ENCODE measurements around the gene ATP1A3.
A peak's percentile ranks its signal among the peaks of the same experiment; 100 is the strongest.
"Not testable (repeated sequence)": the region's sequence is repeated elsewhere in the genome, so short reads cannot be mapped to it uniquely, and the experiment has no call there.

Gene ATP1A3

GRCh38 chr19:42010245-42011126 is 16.5 kb upstream of the ATP1A3 start:
- DNase-seq, result no peak

GRCh38 chr19:42006569-42006968 is 12.5 kb upstream of the ATP1A3 start:
- no peak for DNase-seq

GRCh38 chr19:42005504-42005903 is 11.5 kb upstream of the ATP1A3 start:
- DNase-seq, result no peak

- no peak for DNase-seq
Measured at GRCh38 chr19:42003506-42004294, 9.7 kb upstream of the ATP1A3 start.

GRCh38 chr19:41999878-42000208 is 5.8 kb upstream of the ATP1A3 start:
- no peak for DNase-seq

GRCh38 chr19:41999071-41999877 is 5.2 kb upstream of the ATP1A3 start:
- DNase-seq, result no peak

- DNase-seq, result peak; percentile 76
Measured at GRCh38 chr19:41998246-41999020, 4.4 kb upstream of the ATP1A3 start.

GRCh38 chr19:41997851-41998229 is 3.8 kb upstream of the ATP1A3 start:
- no peak for DNase-seq

GRCh38 chr19:41997121-41997850 is 3.3 kb upstream of the ATP1A3 start:
- DNase-seq, result peak; percentile 84

GRCh38 chr19:41995959-41996797 is 2.1 kb upstream of the ATP1A3 start:
- no peak for DNase-seq

- DNase-seq, result no peak
Measured at GRCh38 chr19:41994994-41995958, 1.2 kb upstream of the ATP1A3 start.

- no peak for DNase-seq
Measured at GRCh38 chr19:41994521-41994971, 516 bp upstream of the ATP1A3 start.

GRCh38 chr19:41991925-41992569 is 2.0 kb downstream of the ATP1A3 start:
- DNase-seq, result not testable (repeated sequence)

GRCh38 chr19:41991025-41991424 is 3.0 kb downstream of the ATP1A3 start:
- no peak for DNase-seq

- no peak for DNase-seq
Measured at GRCh38 chr19:41990615-41991014, 3.4 kb downstream of the ATP1A3 start.

- DNase-seq, result no peak
Measured at GRCh38 chr19:41990028-41990427, 4.0 kb downstream of the ATP1A3 start.

GRCh38 chr19:41988947-41989346 is 5.1 kb downstream of the ATP1A3 start:
- no peak for DNase-seq

GRCh38 chr19:41987141-41987860 is 6.7 kb downstream of the ATP1A3 start:
- no peak for DNase-seq
